ENCODE data around the gene FAM110A. TPM values are rescaled to one million over a fixed set of nuclear protein-coding genes. Genes with fewer than 3 reads are reported as not detected.

FAM110A gene
- total and polyA plus RNA-seq, 4 donors = 2.9 to 7.0 (median 3.3) TPM

DNA sequence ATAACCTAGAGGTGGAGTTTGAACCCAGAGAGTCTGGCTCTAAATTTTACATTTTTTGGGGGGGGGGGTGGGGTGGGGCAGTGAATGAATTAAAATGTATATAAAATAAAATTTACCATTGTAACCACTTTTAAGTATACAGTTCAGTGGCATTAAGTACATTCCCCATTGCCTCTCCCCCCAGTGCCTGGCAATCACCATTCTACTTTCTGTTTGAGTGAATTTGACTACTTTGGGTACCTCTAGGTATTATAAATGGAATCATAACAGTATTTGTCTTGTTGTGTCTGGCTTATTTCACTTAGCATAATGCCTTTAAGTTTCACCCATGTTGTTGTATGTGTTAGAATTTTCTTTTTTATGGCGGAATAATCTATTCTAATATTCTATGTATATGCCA, 2.7 kb downstream of the FAM110A start:
- intact Hi-C loops (cut with DNase I) = loop anchor here in 1 of 2 donors (10.0 kb wide), 1 partner anchor 279 kb away; the partner anchor contains the start of gene PSMF1
- DNase-seq (no peak), ATAC-seq (ENCODE audit: low FRiP score) (no peak)
- WGBS, 2 donors = 95 to 100% methylated on average over 1 of the region's 1 CpG
- Histone ChIP-seq H3K4me1 (ENCODE audit: control insufficient read depth in 1 of 2, insufficient read depth in 2 of 2, low read length in 2 of 2) (no peaks in the 10 kb centered on the region), H3K4me3 (ENCODE audit: low read length in 2 of 2) (no peak overlapping the region), H3K27ac (ENCODE audit: low read depth in 1 of 2, low read length in 2 of 2) (no peak overlapping the region), H3K27me3 (ENCODE audit: control insufficient read depth in 1 of 2, insufficient read depth in 2 of 2, low read length in 1 of 2) (no peaks in the 10 kb centered on the region), H3K9me3 (ENCODE audit: control insufficient read depth, low read length) (no peaks in the 10 kb centered on the region), H3K36me3 (ENCODE audit: control insufficient read depth in 1 of 2, insufficient read depth in 2 of 2, low read length in 1 of 2) (no peaks in the 10 kb centered on the region)

DNA sequence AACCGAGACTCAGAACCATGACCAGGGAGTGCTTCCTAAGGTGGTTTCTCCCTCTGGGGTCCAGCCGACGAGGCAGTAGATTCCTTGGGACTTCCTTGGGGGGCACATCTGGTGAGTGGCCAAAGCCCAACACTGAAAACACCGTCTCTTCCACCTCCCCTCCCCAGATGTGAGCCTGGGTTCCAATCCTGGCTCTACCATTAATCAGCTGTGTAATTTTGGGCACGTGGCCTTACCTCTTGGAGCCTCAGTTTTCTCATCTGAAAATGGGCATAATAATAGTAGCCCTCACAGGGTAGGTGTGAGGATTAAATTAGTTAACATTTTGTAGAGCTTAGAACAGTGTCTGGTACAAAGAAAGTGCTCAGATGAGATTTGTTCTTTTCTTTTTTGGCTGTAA, 5.5 kb downstream of the FAM110A start:
- intact Hi-C loops (cut with DNase I) = loop anchor here in 1 of 2 donors (10.0 kb wide), 1 partner anchor 276 kb away; the partner anchor contains the start of gene PSMF1
- Histone ChIP-seq H3K4me1 (ENCODE audit: control insufficient read depth in 1 of 2, insufficient read depth in 2 of 2, low read length in 2 of 2) (no peaks in the 10 kb centered on the region), H3K27me3 (ENCODE audit: control insufficient read depth in 1 of 2, insufficient read depth in 2 of 2, low read length in 1 of 2) (no peaks in the 10 kb centered on the region)

DNA sequence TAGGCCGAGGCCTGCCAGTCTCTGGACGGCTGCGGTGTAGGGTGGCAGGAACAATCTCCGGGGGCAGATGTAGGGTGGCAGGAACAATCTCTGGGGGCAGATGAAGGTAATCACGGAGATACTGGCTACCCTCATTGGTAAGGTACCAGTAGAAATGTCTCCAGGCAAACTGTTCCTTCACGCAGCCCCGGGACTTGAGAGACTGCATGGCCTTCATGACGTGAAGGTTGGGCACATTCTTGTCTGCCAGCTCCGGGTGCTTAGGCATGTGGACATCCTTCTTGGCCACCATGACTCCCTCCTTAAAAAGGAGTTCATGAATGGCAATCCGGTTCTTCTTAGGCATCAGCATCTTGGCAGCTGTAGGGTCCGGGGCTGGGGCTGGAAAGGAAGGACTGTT, 6.1 kb downstream of the FAM110A start:
- H3K4me1 ChIP-seq (ENCODE audit: control insufficient read depth in 1 of 2, insufficient read depth in 2 of 2, low read length in 2 of 2) = no peaks in the 10 kb centered on the region
- WGBS, 2 donors = 90 to 96% methylated on average over 11 of the region's 11 CpGs
- DNase-seq = no peak

More for the DNA sequence above, 5.5 kb downstream of the FAM110A start:
- WGBS, 2 donors = 72 to 91% methylated on average over 5 of the region's 5 CpGs
- Histone ChIP-seq H3K9me3 (ENCODE audit: control insufficient read depth, low read length) (no peaks in the 10 kb centered on the region), H3K36me3 (ENCODE audit: control insufficient read depth in 1 of 2, insufficient read depth in 2 of 2, low read length in 1 of 2) (no peaks in the 10 kb centered on the region), H3K27ac (ENCODE audit: low read depth in 1 of 2, low read length in 2 of 2) (no peak overlapping the region), H3K4me3 (ENCODE audit: low read length in 2 of 2) (no peak overlapping the region)
- ATAC-seq (ENCODE audit: low FRiP score) (no peak), DNase-seq (no peak)

DNA sequence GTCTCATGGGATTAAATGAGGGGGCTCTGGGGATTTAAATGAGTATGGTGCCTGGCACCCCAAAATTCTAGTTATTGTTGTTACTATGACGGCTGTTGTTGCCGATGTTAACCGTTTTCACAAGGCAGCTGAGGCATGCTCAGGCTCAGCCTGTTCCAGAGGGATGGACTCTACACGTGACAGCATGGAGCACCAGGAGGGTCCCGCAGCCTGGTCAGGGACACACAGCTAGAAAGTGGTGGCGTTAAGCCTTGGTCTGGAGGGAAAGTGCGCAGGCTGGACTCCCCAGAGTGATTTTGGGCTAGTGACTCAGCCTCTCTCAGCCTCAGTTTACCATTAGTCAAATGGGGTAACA, 7.0 kb downstream of the FAM110A start:
- H3K4me1 ChIP-seq (ENCODE audit: control insufficient read depth in 1 of 2, insufficient read depth in 2 of 2, low read length in 2 of 2) = no peaks in the 10 kb centered on the region
- DNase-seq (no peak), ATAC-seq (ENCODE audit: low FRiP score) (no peak)
- no peaks in the 10 kb centered on the region for H3K27me3 ChIP-seq (ENCODE audit: control insufficient read depth in 1 of 2, insufficient read depth in 2 of 2, low read length in 1 of 2)
- no peaks in the 10 kb centered on the region for H3K36me3 ChIP-seq (ENCODE audit: control insufficient read depth in 1 of 2, insufficient read depth in 2 of 2, low read length in 1 of 2)
- 93 to 96% methylated on average over 7 of the region's 7 CpGs for WGBS, 2 donors
- intact Hi-C loops (cut with DNase I) = no loop called here
- H3K9me3 ChIP-seq (ENCODE audit: control insufficient read depth, low read length) = no peaks in the 10 kb centered on the region
- no peak overlapping the region for H3K4me3 ChIP-seq (ENCODE audit: low read length in 2 of 2)
- H3K27ac ChIP-seq (ENCODE audit: low read depth in 1 of 2, low read length in 2 of 2) = no peak overlapping the region

More for the DNA sequence above, 6.1 kb downstream of the FAM110A start:
- H3K27ac ChIP-seq (ENCODE audit: low read depth in 1 of 2, low read length in 2 of 2) = no peak overlapping the region
- no peaks in the 10 kb centered on the region for H3K36me3 ChIP-seq (ENCODE audit: control insufficient read depth in 1 of 2, insufficient read depth in 2 of 2, low read length in 1 of 2)
- no peaks in the 10 kb centered on the region for H3K27me3 ChIP-seq (ENCODE audit: control insufficient read depth in 1 of 2, insufficient read depth in 2 of 2, low read length in 1 of 2)
- intact Hi-C loops (cut with DNase I) = loop anchor here in 1 of 2 donors (10.0 kb wide), 1 partner anchor 275 kb away; the partner anchor contains the start of gene PSMF1
- no peak for ATAC-seq (ENCODE audit: low FRiP score)
- no peaks in the 10 kb centered on the region for H3K9me3 ChIP-seq (ENCODE audit: control insufficient read depth, low read length)
- H3K4me3 ChIP-seq (ENCODE audit: low read length in 2 of 2) = no peak overlapping the region

DNA sequence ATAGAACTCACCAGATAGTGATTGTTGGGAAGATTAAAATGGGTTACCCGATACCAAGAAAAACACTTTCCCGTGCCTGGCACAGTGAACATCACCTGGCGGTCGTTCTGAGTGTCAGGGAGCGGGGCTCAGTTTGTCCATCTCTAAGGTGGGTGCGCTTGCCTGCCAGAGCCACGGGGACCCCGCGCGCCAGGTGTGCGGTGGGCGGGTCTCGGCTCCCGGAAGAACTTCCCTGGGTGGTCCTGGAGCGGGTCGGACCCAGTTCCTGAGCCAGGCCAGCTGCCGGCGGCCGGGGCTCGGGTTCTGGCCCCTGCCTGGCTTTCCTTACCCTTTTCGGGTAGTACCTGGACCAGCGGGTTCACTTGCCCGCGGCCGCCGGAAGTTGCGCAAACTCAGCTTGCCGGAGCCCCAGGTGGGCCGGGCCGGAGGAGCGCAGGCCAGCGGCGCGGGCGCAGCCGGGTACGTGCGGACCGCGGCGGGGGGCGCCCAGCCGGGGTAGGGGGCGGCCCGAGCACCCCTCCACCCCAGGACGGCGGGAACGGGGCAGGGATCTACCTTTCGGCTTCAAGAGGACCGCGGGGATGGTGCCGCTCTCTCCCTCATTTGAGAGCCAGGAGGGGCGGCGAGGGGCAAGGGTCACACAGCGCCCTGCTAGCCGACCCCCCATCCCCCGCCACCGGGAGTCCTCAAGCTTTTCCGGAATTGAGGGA, 7.5 kb downstream of the FAM110A start:
- intact Hi-C loops (cut with DNase I) = no loop called here
- Histone ChIP-seq H3K9me3 (ENCODE audit: control insufficient read depth, low read length) (no peaks in the 10 kb centered on the region), H3K4me1 (ENCODE audit: control insufficient read depth in 1 of 2, insufficient read depth in 2 of 2, low read length in 2 of 2) (no peaks in the 10 kb centered on the region), H3K4me3 (ENCODE audit: low read length in 2 of 2) (peak overlapping the region in 1 of 2 donors; percentile 17), H3K27me3 (ENCODE audit: control insufficient read depth in 1 of 2, insufficient read depth in 2 of 2, low read length in 1 of 2) (no peaks in the 10 kb centered on the region), H3K36me3 (ENCODE audit: control insufficient read depth in 1 of 2, insufficient read depth in 2 of 2, low read length in 1 of 2) (no peaks in the 10 kb centered on the region), H3K27ac (ENCODE audit: low read depth in 1 of 2, low read length in 2 of 2) (no peak overlapping the region)
- ATAC-seq (ENCODE audit: low FRiP score) (no peak), DNase-seq (no peak)
- WGBS, 2 donors = 14 to 16% methylated on average over 50 to 59 of the region's 59 CpGs

DNA sequence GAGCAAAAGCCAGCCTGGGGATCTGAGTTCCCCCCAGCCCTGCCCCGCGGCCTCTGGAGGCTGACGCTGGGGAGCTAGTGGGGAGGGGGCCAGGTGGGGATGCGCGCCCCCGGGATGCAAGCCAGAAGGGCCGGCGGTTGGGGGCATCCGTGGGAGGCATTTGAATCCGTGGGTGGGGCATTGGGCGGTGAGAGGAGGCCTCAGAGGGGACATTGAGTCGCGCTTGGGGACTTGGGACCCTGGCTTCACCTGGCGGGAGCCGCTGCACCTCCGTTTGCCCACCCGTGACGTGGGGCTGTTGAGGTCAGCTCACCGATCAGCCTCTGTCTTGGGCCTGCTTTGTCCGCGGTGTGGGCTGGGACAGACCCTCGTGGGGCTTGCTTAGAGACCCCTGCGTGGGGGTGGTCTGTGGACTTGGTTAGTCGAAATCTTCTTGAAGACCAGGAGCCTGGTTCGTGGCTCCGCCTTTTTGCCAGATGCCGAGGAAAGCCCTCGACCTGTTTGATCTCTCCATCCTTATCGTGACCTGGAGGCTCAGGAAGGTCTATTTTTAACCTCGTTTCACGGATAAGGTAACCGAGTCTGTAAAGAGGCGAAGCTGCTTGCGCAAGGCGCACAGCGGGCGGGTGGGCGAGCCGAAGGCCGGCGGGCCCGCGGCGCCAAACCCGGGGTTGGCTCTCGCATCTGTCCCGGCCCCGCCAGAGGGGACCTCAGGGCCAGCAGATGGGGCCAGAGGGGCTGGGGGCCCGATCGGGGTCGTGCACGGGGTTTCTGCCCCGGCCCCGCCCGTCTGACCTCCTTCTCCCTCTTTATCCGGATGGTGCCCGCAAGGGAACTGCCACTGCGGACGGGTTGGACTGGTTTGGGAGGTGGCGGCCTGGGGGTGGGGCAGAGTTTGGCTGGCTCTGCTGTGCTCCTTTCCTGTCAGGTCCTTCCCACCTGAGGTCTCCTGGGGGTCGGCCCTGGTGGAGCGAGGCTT, 8.3 kb downstream of the FAM110A start:
- 29 to 37% methylated on average over 58 to 62 of the region's 62 CpGs for WGBS, 2 donors

DNA sequence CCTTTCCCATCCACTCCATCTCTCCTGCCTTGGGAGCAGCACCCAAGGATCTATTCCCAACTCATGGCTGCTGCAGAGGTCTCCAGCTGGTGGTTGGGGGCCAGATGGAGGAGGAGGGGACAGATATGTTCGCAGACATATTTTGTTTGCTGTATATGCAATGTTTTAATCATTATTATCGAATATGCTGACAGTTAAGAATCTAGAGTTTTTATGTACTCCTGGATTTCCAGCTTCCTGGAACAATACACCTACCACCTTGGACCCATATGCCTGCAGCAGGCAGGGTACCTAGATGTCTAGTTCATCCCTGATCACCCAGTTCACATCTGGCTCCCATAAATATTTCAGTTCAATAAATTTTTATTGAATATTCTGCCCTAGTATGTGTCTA, 9.0 kb downstream of the FAM110A start:
- Histone ChIP-seq H3K27ac (ENCODE audit: low read depth in 1 of 2, low read length in 2 of 2) (no peak overlapping the region), H3K9me3 (ENCODE audit: control insufficient read depth, low read length) (no peaks in the 10 kb centered on the region), H3K27me3 (ENCODE audit: control insufficient read depth in 1 of 2, insufficient read depth in 2 of 2, low read length in 1 of 2) (no peaks in the 10 kb centered on the region), H3K36me3 (ENCODE audit: control insufficient read depth in 1 of 2, insufficient read depth in 2 of 2, low read length in 1 of 2) (no peaks in the 10 kb centered on the region), H3K4me3 (ENCODE audit: low read length in 2 of 2) (no peak overlapping the region), H3K4me1 (ENCODE audit: control insufficient read depth in 1 of 2, insufficient read depth in 2 of 2, low read length in 2 of 2) (no peaks in the 10 kb centered on the region)
- DNase-seq (no peak), ATAC-seq (ENCODE audit: low FRiP score) (no peak)
- WGBS, 2 donors = 90 to 95% methylated on average over 2 of the region's 2 CpGs
- intact Hi-C loops (cut with DNase I) = no loop called here

More for the DNA sequence above, 8.3 kb downstream of the FAM110A start:
- ATAC-seq (ENCODE audit: low FRiP score) = no peak
- H3K27me3 ChIP-seq (ENCODE audit: control insufficient read depth in 1 of 2, insufficient read depth in 2 of 2, low read length in 1 of 2) = no peaks in the 10 kb centered on the region
- H3K4me3 ChIP-seq (ENCODE audit: low read length in 2 of 2) = no peak overlapping the region
- H3K4me1 ChIP-seq (ENCODE audit: control insufficient read depth in 1 of 2, insufficient read depth in 2 of 2, low read length in 2 of 2) = no peaks in the 10 kb centered on the region
- intact Hi-C loops (cut with DNase I) = no loop called here
- H3K9me3 ChIP-seq (ENCODE audit: control insufficient read depth, low read length) = no peaks in the 10 kb centered on the region
- DNase-seq = peak; percentile 21 to 45
- no peaks in the 10 kb centered on the region for H3K36me3 ChIP-seq (ENCODE audit: control insufficient read depth in 1 of 2, insufficient read depth in 2 of 2, low read length in 1 of 2)
- no peak overlapping the region for H3K27ac ChIP-seq (ENCODE audit: low read depth in 1 of 2, low read length in 2 of 2)

DNA sequence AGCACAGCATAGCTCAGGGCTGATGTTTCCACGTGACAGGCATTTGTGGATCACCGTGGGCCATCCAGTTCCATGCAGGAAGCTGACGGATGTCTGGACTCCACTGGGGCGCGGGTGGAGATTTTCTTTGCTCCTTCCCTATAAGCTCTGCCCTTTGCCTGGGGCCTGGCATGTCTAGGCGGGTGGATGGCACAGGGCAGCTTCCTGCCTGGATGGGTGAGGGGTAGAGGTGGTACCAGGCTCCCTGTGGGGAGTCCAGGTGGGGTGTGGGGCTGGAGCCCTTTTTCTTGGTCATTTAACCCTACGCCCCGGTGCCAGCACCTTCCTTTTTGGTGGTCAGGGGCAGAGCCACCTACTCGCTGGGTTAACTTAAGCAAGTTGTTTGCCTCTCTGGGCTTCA, 10.4 kb downstream of the FAM110A start:
- WGBS, 2 donors = 85 to 90% methylated on average over 9 of the region's 9 CpGs
- peak; percentile 3 for ATAC-seq (ENCODE audit: low FRiP score)
- Histone ChIP-seq H3K4me1 (ENCODE audit: control insufficient read depth in 1 of 2, insufficient read depth in 2 of 2, low read length in 2 of 2) (no peaks in the 10 kb centered on the region), H3K36me3 (ENCODE audit: control insufficient read depth in 1 of 2, insufficient read depth in 2 of 2, low read length in 1 of 2) (no peaks in the 10 kb centered on the region), H3K27me3 (ENCODE audit: control insufficient read depth in 1 of 2, insufficient read depth in 2 of 2, low read length in 1 of 2) (no peaks in the 10 kb centered on the region), H3K9me3 (ENCODE audit: control insufficient read depth, low read length) (no peaks in the 10 kb centered on the region), H3K4me3 (ENCODE audit: low read length in 2 of 2) (no peak overlapping the region), H3K27ac (ENCODE audit: low read depth in 1 of 2, low read length in 2 of 2) (no peak overlapping the region)
- peak in 1 of 2 donors; percentile 39 for DNase-seq
- intact Hi-C loops (cut with DNase I) = no loop called here
